NT2/D1 (cell line): Measurements from ENCODE around the gene SPATA31A6.
"Not testable (repeated sequence)": the region's sequence is repeated elsewhere in the genome, so short reads cannot be mapped to it uniquely, and the experiment has no call there.

Experiments used
- YY1 ChIP-seq: IDR thresholded peaks from 2 replicates; pipeline ENCODE4 v1.6.1; 2011; ENCODE audit not compliant: insufficient read length, insufficient read depth
- ZNF274 ChIP-seq: IDR thresholded peaks from 2 replicates; pipeline ENCODE4 v1.6.1; 2011; ENCODE audit warnings: mild to moderate bottlenecking, low read depth, low read length

GRCh38 chr9:42237381-42237780 lies 53.9 kb downstream of the SPATA31A6 start:
- not testable (repeated sequence) for TF ChIP-seq YY1, ZNF274
